HepG2 (cell line): ENCODE data around the gene CCR5AS.

ENCODE experiments used
- ATAC-seq: fragments of 200-7000 bp; cut with Tn5 transposase; 3 replicates; pipeline ENCODE4 v1.9.1; 2020; ENCODE audit warnings: mild to moderate bottlenecking, moderate library complexity
- BruUV-seq: library from RNA; stranded (reverse); fragments of 400-500 nt; replicated peaks from 2 replicates; lab custom pipeline; 2021; lab: Mats Ljungman, UMichigan
- CTCF ChIA-PET: fragments of 300-600 bp; formaldehyde crosslinking; extraction: SDS; loops from one replicate; lab custom pipeline; 2021; ENCODE audit warnings: low total read pairs, inconsistent platforms, low intra/inter-chr PET ratio; lab: Yijun Ruan, JAX
- POLR2A ChIA-PET: fragments of 350-600 bp; sonication (Branson Sonifier 250); formaldehyde crosslinking; loops from one replicate; lab custom pipeline; 2020; ENCODE audit warnings: antibody characterized with exemption, inconsistent platforms; lab: Yijun Ruan, JAX
- DNase-seq: peaks from one replicate; pipeline ENCODE4 v3.0.0-alpha.2; 2015; ENCODE audit warnings: low spot score
- FAIRE-seq: peaks from 3 replicates; lab custom pipeline; 2011; peaks lifted over from hg19 to GRCh38; lab: Jason Lieb, UNC
- H2AFZ ChIP-seq: one replicate; pipeline ENCODE4 v1.6.1; 2011; ENCODE audit warnings: low read length, inconsistent platforms
- H3K27ac ChIP-seq: fragments of 300-600 bp; 3 replicates; pipeline ENCODE4 v1.8.0; 2011; ENCODE audit warnings: mixed run types, mild to moderate bottlenecking, mixed read lengths, low read length, inconsistent platforms; ENCODE audit not compliant: insufficient read depth; ENCODE audit errors: extremely low read length
- H3K27me3 ChIP-seq, 2 experiments: fragments of 200-600 bp in 1 of 2; 2 replicates in 1 of 2; 3 replicates in 1 of 2; pipeline versions ENCODE4 v1.6.0 to v1.8.0; 2011; ENCODE audit warnings: low read length in 2 of 2, mild to moderate bottlenecking in 2 of 2, moderate library complexity in 2 of 2, inconsistent platforms in 1 of 2; ENCODE audit not compliant: insufficient read depth in 2 of 2, control insufficient read depth in 1 of 2
- H3K36me3 ChIP-seq, 2 experiments: fragments of 200-600 bp in 1 of 2; replicated peaks in 1 of 2; 2 replicates in 1 of 2; 3 replicates in 1 of 2; pipeline versions ENCODE4 v1.5.1 to v1.8.0; 2011; ENCODE audit warnings: low read length in 2 of 2, inconsistent platforms in 1 of 2; ENCODE audit not compliant: insufficient read depth in 2 of 2, control insufficient read depth in 1 of 2
- H3K4me1 ChIP-seq: 2 replicates; pipeline ENCODE4 v1.5.1; 2012; ENCODE audit warnings: low read length, inconsistent platforms; ENCODE audit not compliant: insufficient read depth
- H3K4me2 ChIP-seq: 2 replicates; pipeline ENCODE4 v1.6.0; 2011; ENCODE audit warnings: low read depth, low read length, inconsistent platforms
- H3K4me3 ChIP-seq, 3 experiments: fragments of 200-600 bp in 1 of 3; sonication (generic), shearing (Covaris generic) in 1 of 3; replicated peaks in 1 of 3; 2 replicates each; pipeline ENCODE4 v1.5.1; 2011 to 2016; ENCODE audit warnings: low read length in 3 of 3, inconsistent platforms in 2 of 3, low read depth in 2 of 3, mild to moderate bottlenecking in 2 of 3, control low read depth in 1 of 3, mixed read lengths in 1 of 3; ENCODE audit not compliant: insufficient read depth in 1 of 3
- H3K79me2 ChIP-seq: one replicate; pipeline ENCODE4 v1.6.1; 2011; ENCODE audit warnings: low read length, inconsistent platforms; ENCODE audit not compliant: insufficient read depth
- H3K9ac ChIP-seq: 2 replicates; pipeline ENCODE4 v1.6.0; 2011; ENCODE audit warnings: mild to moderate bottlenecking, low read depth, low read length, inconsistent platforms; ENCODE audit not compliant: insufficient read depth
- H3K9me3 ChIP-seq: 2 replicates; pipeline ENCODE4 v1.5.1; 2012; ENCODE audit warnings: mild to moderate bottlenecking, low read length
- H4K20me1 ChIP-seq: 2 replicates; pipeline ENCODE4 v1.6.0; 2011; ENCODE audit warnings: inconsistent platforms, mild to moderate bottlenecking, low read length, moderate library complexity; ENCODE audit not compliant: insufficient read depth
- AKAP8 ChIP-seq: sonication (generic); formaldehyde crosslinking; IDR thresholded peaks from 2 replicates; pipeline ENCODE4 v1.5.1; 2020; ENCODE audit warnings: mild to moderate bottlenecking, missing genetic modification reagents
- MAFG ChIP-seq: sonication (generic); formaldehyde crosslinking; IDR thresholded peaks from 2 replicates; pipeline ENCODE4 v1.5.1; 2020; ENCODE audit warnings: mild to moderate bottlenecking, missing genetic modification reagents
- NFKBIZ ChIP-seq: IDR thresholded peaks from 2 replicates; pipeline ENCODE4 v1.6.1; 2018; ENCODE audit warnings: missing genetic modification reagents, missing compliant biosample characterization
- PBX2 ChIP-seq: IDR thresholded peaks from 2 replicates; pipeline ENCODE4 v1.6.1; 2016; ENCODE audit warnings: control low read depth
- PITX1 ChIP-seq: sonication (generic); formaldehyde crosslinking; IDR thresholded peaks from 2 replicates; pipeline ENCODE4 v1.5.1; 2020; ENCODE audit warnings: mild to moderate bottlenecking, missing genetic modification reagents
- RNF2 ChIP-seq: fragments of 450-650 bp; conservative IDR thresholded peaks from 2 replicates; pipeline ENCODE4 v1.6.1; 2016; ENCODE audit warnings: low read depth
- RORA ChIP-seq: sonication (generic); formaldehyde crosslinking; IDR thresholded peaks from 2 replicates; pipeline ENCODE4 v1.5.0; 2020; ENCODE audit warnings: mild to moderate bottlenecking, missing genetic modification reagents, moderate library complexity
- TEAD2 ChIP-seq: sonication (generic); formaldehyde crosslinking; IDR thresholded peaks from 2 replicates; pipeline ENCODE4 v1.9.0; 2021; ENCODE audit warnings: missing genetic modification reagents
- ZNF24 ChIP-seq: fragments of 450-650 bp; IDR thresholded peaks from 2 replicates; pipeline ENCODE4 v1.6.1; 2017; ENCODE audit warnings: antibody characterized with exemption, mild to moderate bottlenecking
- ZNF292 ChIP-seq: sonication (generic); formaldehyde crosslinking; IDR thresholded peaks from 2 replicates; pipeline ENCODE4 v1.8.1; 2022; ENCODE audit warnings: mild to moderate bottlenecking, low read depth, missing genetic modification reagents, borderline replicate concordance
- ZNF331 ChIP-seq: sonication (generic); formaldehyde crosslinking; IDR thresholded peaks from 2 replicates; pipeline ENCODE4 v1.4.0; 2020; ENCODE audit warnings: missing genetic modification reagents
- ZNF557 ChIP-seq: sonication (generic); formaldehyde crosslinking; IDR thresholded peaks from 2 replicates; pipeline ENCODE4 v1.4.0; 2020; ENCODE audit warnings: missing genetic modification reagents
- ZNF572 ChIP-seq: sonication (generic); formaldehyde crosslinking; IDR thresholded peaks from 2 replicates; pipeline ENCODE4 v1.5.1; 2020; ENCODE audit warnings: mild to moderate bottlenecking, missing genetic modification reagents
- ZSCAN9 ChIP-seq: IDR thresholded peaks from 2 replicates; pipeline ENCODE4 v1.6.1; 2016; ENCODE audit warnings: borderline replicate concordance
- WGBS: methylation state at CpG from one replicate; pipeline ENCODE4 v1.1.6; 2017; ENCODE audit warnings: low lambda C conversion rate; 5-methylcytosine and 5-hydroxymethylcytosine counted together
- in situ Hi-C: cut with HindIII; loops from 2 replicates; pipeline ENCODE4 v1.10.0; 2017; ENCODE audit warnings: low pct_unique_long_range_greater_than_20kb; ENCODE audit not compliant: extremely low pct_ligation_motif_present
- intact Hi-C: fragments of 100-400 bp; cut with micrococcal nuclease; formaldehyde crosslinking; loops from one replicate; pipeline ENCODE4 v1.10.0; 2022; ENCODE audit not compliant: unreplicated experiment
- TF ChIP-seq, protein P1 (sequence below): sonication (generic); formaldehyde crosslinking; IDR thresholded peaks from 2 replicates; pipeline ENCODE4 v1.4.0; 2020; ENCODE audit warnings: missing genetic modification reagents, low read depth, mild to moderate bottlenecking, borderline replicate concordance
- TF ChIP-seq, protein P2 (sequence below): fragments of 450-650 bp; IDR thresholded peaks from 2 replicates; pipeline ENCODE4 v1.6.1; 2016
- TF ChIP-seq, protein P3 (sequence below): sonication (generic); formaldehyde crosslinking; conservative IDR thresholded peaks from 2 replicates; pipeline ENCODE4 v1.4.0; 2020; ENCODE audit warnings: missing genetic modification reagents
- TF ChIP-seq, protein P4 (sequence below): sonication (generic); formaldehyde crosslinking; IDR thresholded peaks from 2 replicates; pipeline ENCODE4 v1.4.0; 2020; ENCODE audit warnings: mild to moderate bottlenecking, missing genetic modification reagents

The CCR5AS gene

GRCh38 chr3:46344476-46344875, 62.4 kb downstream of the CCR5AS start:
- intact Hi-C loops (no loop called here), in situ Hi-C loops (no loop called here)
- Histone ChIP-seq H3K27ac (no peak overlapping the region), H3K79me2 (no peaks in the 10 kb centered on the region), H3K36me3 (no peaks in the 10 kb centered on the region), H3K4me1 (no peaks in the 10 kb centered on the region), H2AFZ (no peak overlapping the region), H3K4me2 (no peak overlapping the region), H3K27me3 (no peaks in the 10 kb centered on the region), H3K9ac (no peak overlapping the region), H4K20me1 (no peaks in the 10 kb centered on the region), H3K9me3 (peaks cover 13% of the 10 kb centered on the region; the same call in 1 of the 2 replicates), H3K4me3 (no peak overlapping the region)
- TF ChIP-seq TEAD2: no peak
- TF ChIP-seq, protein P1, sequence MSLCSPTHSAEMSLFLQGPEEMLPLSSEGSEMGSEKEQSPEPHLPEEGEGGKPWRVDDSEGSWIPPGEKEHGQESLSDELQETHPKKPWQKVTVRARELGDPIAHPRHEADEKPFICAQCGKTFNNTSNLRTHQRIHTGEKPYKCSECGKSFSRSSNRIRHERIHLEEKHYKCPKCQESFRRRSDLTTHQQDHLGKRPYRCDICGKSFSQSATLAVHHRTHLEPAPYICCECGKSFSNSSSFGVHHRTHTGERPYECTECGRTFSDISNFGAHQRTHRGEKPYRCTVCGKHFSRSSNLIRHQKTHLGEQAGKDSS: no peak
- no peak for TF ChIP-seq MAFG
- TF ChIP-seq ZNF292 (CRISPR knock-in tag): no peak
- TF ChIP-seq, protein P2, sequence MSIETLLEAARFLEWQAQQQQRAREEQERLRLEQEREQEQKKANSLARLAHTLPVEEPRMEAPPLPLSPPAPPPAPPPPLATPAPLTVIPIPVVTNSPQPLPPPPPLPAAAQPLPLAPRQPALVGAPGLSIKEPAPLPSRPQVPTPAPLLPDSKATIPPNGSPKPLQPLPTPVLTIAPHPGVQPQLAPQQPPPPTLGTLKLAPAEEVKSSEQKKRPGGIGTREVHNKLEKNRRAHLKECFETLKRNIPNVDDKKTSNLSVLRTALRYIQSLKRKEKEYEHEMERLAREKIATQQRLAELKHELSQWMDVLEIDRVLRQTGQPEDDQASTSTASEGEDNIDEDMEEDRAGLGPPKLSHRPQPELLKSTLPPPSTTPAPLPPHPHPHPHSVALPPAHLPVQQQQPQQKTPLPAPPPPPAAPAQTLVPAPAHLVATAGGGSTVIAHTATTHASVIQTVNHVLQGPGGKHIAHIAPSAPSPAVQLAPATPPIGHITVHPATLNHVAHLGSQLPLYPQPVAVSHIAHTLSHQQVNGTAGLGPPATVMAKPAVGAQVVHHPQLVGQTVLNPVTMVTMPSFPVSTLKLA: no peak
- TF ChIP-seq ZSCAN9 (CRISPR knock-in tag): no peak
- TF ChIP-seq NFKBIZ (CRISPR knock-in tag): no peak
- no peak for TF ChIP-seq AKAP8
- no peak for TF ChIP-seq ZNF24
- TF ChIP-seq, protein P3, sequence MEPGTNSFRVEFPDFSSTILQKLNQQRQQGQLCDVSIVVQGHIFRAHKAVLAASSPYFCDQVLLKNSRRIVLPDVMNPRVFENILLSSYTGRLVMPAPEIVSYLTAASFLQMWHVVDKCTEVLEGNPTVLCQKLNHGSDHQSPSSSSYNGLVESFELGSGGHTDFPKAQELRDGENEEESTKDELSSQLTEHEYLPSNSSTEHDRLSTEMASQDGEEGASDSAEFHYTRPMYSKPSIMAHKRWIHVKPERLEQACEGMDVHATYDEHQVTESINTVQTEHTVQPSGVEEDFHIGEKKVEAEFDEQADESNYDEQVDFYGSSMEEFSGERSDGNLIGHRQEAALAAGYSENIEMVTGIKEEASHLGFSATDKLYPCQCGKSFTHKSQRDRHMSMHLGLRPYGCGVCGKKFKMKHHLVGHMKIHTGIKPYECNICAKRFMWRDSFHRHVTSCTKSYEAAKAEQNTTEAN (CRISPR knock-in tag): no peak
- TF ChIP-seq ZNF557 (CRISPR knock-in tag): no peak
- no peak for TF ChIP-seq ZNF572 (CRISPR knock-in tag)
- TF ChIP-seq PITX1: no peak
- TF ChIP-seq ZNF331 (CRISPR knock-in tag): no peak
- TF ChIP-seq RNF2: no peak
- TF ChIP-seq, protein P4, sequence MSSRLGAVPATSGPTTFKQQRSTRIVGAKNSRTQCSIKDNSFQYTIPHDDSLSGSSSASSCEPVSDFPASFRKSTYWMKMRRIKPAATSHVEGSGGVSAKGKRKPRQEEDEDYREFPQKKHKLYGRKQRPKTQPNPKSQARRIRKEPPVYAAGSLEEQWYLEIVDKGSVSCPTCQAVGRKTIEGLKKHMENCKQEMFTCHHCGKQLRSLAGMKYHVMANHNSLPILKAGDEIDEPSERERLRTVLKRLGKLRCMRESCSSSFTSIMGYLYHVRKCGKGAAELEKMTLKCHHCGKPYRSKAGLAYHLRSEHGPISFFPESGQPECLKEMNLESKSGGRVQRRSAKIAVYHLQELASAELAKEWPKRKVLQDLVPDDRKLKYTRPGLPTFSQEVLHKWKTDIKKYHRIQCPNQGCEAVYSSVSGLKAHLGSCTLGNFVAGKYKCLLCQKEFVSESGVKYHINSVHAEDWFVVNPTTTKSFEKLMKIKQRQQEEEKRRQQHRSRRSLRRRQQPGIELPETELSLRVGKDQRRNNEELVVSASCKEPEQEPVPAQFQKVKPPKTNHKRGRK (CRISPR knock-in tag): no peak
- no peak for TF ChIP-seq PBX2 (CRISPR knock-in tag)
- TF ChIP-seq RORA (CRISPR knock-in tag): no peak
- FAIRE-seq (no peak), ATAC-seq (no peak), DNase-seq (no peak)
- ChIA-PET CTCF (no interaction called here), POLR2A (no interaction called here)
- BruUV-seq: no TSS peak
- WGBS: 0% methylated on average over 4 of the region's 4 CpGs
